Measurements from ENCODE around the gene PIGL.
"Not testable (repeated sequence)": the region's sequence is repeated elsewhere in the genome, so short reads cannot be mapped to it uniquely, and the experiment has no call there.

Gene PIGL

DNA sequence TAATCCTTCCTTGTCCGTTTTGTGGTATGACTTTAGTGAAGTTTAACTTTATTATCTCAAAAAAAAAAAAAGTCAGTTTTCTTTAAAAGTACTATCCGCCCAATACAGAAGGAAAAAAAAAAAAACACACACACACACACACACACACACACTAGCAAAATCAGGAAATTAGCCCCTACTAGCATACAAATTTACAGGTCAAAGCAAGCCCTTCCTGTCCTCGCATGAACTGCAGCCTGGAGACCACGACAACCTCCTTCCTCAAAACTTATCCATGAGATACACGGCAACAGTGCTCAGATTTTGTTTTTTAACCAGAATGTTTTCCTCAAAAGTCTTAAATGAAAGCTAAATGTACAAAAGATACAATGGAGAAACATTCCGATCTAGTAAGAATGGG lies 17.9 kb upstream of the PIGL start:
- Histone ChIP-seq H3K4me1 (ENCODE audit: insufficient read depth, low read length, poor library complexity, severe bottlenecking) (peaks cover 18% of the 10 kb centered on the region), H4K20me1 (ENCODE audit: insufficient read depth, low read length, poor library complexity, severe bottlenecking) (peaks cover 58% of the 10 kb centered on the region), H3F3A (ENCODE audit: low read depth) (no peaks in the 10 kb centered on the region), H3K4me3 (ENCODE audit: low read length, poor library complexity, severe bottlenecking) (peak overlapping the region; percentile 51), H2AFZ (ENCODE audit: low read length) (no peak overlapping the region), H3K79me2 (ENCODE audit: insufficient read depth, low read length) (peaks cover 92% of the 10 kb centered on the region), H3K36me3 (ENCODE audit: insufficient read depth, low read length) (peaks cover 14% of the 10 kb centered on the region; the same call in 1 of the 2 replicates), H3K9me3 (ENCODE audit: insufficient read depth, low read depth, low read length) (no peaks in the 10 kb centered on the region), H3K4me2 (ENCODE audit: low read depth, low read length, poor library complexity, severe bottlenecking) (peak overlapping the region; percentile 65), H3K9ac (ENCODE audit: low read depth, low read length, poor library complexity, severe bottlenecking) (peak overlapping the region; percentile 17), H3K9me2 (replicated peaks; ENCODE audit: low read depth, low read length) (no peaks in the 10 kb centered on the region), H3K27me3 (ENCODE audit: insufficient read depth, low read length, poor library complexity, severe bottlenecking) (no peaks in the 10 kb centered on the region)
- TF ChIP-seq EZH2phosphoT487 (IDR thresholded peaks at IDR 0.05; ENCODE audit: borderline replicate concordance) (no peak), CTCF (conservative IDR thresholded peaks at IDR 0.05; ENCODE audit: low read length) (no peak)

- not testable (repeated sequence) for H2AFZ ChIP-seq (ENCODE audit: low read length); H3K9me3 ChIP-seq (ENCODE audit: insufficient read depth, low read depth, low read length); H3K27me3 ChIP-seq (ENCODE audit: insufficient read depth, low read length, poor library complexity, severe bottlenecking); H3K9me2 ChIP-seq (replicated peaks; ENCODE audit: low read depth, low read length); H3K4me2 ChIP-seq (ENCODE audit: low read depth, low read length, poor library complexity, severe bottlenecking); H3K36me3 ChIP-seq (ENCODE audit: insufficient read depth, low read length); H3K9ac ChIP-seq (ENCODE audit: low read depth, low read length, poor library complexity, severe bottlenecking); H3K4me3 ChIP-seq (ENCODE audit: low read length, poor library complexity, severe bottlenecking); H3F3A ChIP-seq (ENCODE audit: low read depth)
- Histone ChIP-seq H3K79me2 (ENCODE audit: insufficient read depth, low read length) (peaks cover 97% of the 10 kb centered on the region), H3K4me1 (ENCODE audit: insufficient read depth, low read length, poor library complexity, severe bottlenecking) (peaks cover 18% of the 10 kb centered on the region), H4K20me1 (ENCODE audit: insufficient read depth, low read length, poor library complexity, severe bottlenecking) (peaks cover 63% of the 10 kb centered on the region)
Measured at GRCh38 chr17:16201693-16202131, 15.3 kb upstream of the PIGL start.

DNA sequence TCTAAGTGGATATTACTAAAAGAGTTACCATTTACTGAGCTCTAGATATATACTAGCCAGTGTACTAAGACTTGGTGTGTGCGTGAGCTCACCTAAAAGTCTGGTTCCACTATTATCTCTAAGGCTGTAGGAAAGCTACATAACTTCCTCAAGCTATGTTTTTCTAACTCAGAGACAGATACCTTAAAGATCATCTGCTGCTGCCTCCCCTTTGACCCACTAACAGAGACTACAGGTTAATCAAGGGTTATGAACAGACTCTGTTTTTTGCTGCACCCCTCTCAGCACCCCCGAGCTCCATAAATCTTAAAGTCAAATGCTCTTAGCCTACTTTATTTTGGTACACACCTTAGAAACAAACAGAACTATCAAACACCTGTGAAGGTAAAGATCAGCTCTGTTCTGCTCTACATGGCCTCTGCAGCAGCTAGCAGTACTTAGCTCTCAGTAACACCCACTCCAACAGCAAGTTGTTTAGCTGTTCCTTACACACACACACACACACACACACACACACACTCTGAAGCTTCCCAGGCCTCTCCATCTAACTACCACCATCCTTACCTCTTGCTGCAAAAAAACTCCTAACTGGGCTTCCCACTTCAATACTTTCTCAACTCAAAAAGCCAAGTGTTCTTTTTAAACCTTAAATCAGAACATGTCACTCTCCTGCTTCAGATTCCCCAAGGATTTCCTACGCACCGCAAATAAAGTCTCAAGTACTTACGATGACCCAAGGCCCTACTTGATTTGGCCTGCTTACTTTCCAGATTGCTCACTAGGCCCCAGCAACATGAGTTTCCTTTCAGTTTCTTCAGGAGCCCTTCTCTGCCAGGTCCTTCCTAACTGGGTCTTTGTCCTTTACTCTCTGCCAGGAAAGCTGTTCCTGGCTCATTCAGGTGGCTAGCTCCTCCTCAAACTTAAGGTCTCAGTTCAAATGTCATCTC lies 14.2 kb upstream of the PIGL start:
- not testable (repeated sequence) for H3F3A ChIP-seq (ENCODE audit: low read depth); H3K9me3 ChIP-seq (ENCODE audit: insufficient read depth, low read depth, low read length); H3K36me3 ChIP-seq (ENCODE audit: insufficient read depth, low read length); H3K9ac ChIP-seq (ENCODE audit: low read depth, low read length, poor library complexity, severe bottlenecking); H2AFZ ChIP-seq (ENCODE audit: low read length); H3K27me3 ChIP-seq (ENCODE audit: insufficient read depth, low read length, poor library complexity, severe bottlenecking); H3K9me2 ChIP-seq (replicated peaks; ENCODE audit: low read depth, low read length)
- Histone ChIP-seq H3K4me1 (ENCODE audit: insufficient read depth, low read length, poor library complexity, severe bottlenecking) (peaks cover 18% of the 10 kb centered on the region), H3K4me3 (ENCODE audit: low read length, poor library complexity, severe bottlenecking) (peak overlapping the region; percentile 21), H3K4me2 (ENCODE audit: low read depth, low read length, poor library complexity, severe bottlenecking) (peak overlapping the region; percentile 37), H3K79me2 (ENCODE audit: insufficient read depth, low read length) (peaks cover 96% of the 10 kb centered on the region), H4K20me1 (ENCODE audit: insufficient read depth, low read length, poor library complexity, severe bottlenecking) (peaks cover 55% of the 10 kb centered on the region)

GRCh38 chr17:16204763-16205162 lies 12.2 kb upstream of the PIGL start:
- Histone ChIP-seq H3K79me2 (ENCODE audit: insufficient read depth, low read length) (peaks cover 96% of the 10 kb centered on the region), H3K4me2 (ENCODE audit: low read depth, low read length, poor library complexity, severe bottlenecking) (peak overlapping the region; percentile 32), H3K4me3 (ENCODE audit: low read length, poor library complexity, severe bottlenecking) (peak overlapping the region; percentile 29), H4K20me1 (ENCODE audit: insufficient read depth, low read length, poor library complexity, severe bottlenecking) (peaks cover 55% of the 10 kb centered on the region), H3K4me1 (ENCODE audit: insufficient read depth, low read length, poor library complexity, severe bottlenecking) (peaks cover 15% of the 10 kb centered on the region)
- H2AFZ ChIP-seq (ENCODE audit: low read length); H3K27me3 ChIP-seq (ENCODE audit: insufficient read depth, low read length, poor library complexity, severe bottlenecking); H3K9me3 ChIP-seq (ENCODE audit: insufficient read depth, low read depth, low read length); H3F3A ChIP-seq (ENCODE audit: low read depth); H3K36me3 ChIP-seq (ENCODE audit: insufficient read depth, low read length); H3K9ac ChIP-seq (ENCODE audit: low read depth, low read length, poor library complexity, severe bottlenecking); H3K9me2 ChIP-seq (replicated peaks; ENCODE audit: low read depth, low read length): not testable (repeated sequence)
